Uterus (tissue), 2 donors: ENCODE results near the gene MAT2B.

Source experiments
- CTCF ChIP-seq, 4 experiments: fragments of 200-600 bp in 2 of 4; fragments of 450-650 bp in 2 of 4; sonication (generic) in 2 of 4; IDR thresholded peaks; one replicate each; pipeline ENCODE4 v1.5.1; 2016 to 2019; ENCODE audit warnings: antibody characterized with exemption in 4 of 4, mild to moderate bottlenecking in 2 of 4, moderate library complexity in 1 of 4
- POLR2A ChIP-seq, 2 donors: fragments of 450-650 bp; IDR thresholded peaks; one replicate each; pipeline ENCODE4 v1.6.1; 2016; ENCODE audit warnings: antibody characterized with exemption in 2 of 2, mild to moderate bottlenecking in 1 of 2, moderate library complexity in 1 of 2

GRCh38 chr5:163473635-163474243, 31.7 kb upstream of the MAT2B start:
- TF ChIP-seq CTCF (IDR thresholded peaks at IDR 0.05) (peak in 3 of 4 experiments; percentile 7 to 45 (median 28)), POLR2A (IDR thresholded peaks at IDR 0.05) (no peak)
